Glutamatergic neuron (in vitro differentiated cells): Measurements from ENCODE around the gene DCAF4. TPM values are rescaled to one million over a fixed set of nuclear protein-coding genes. Genes with fewer than 3 reads are reported as not detected.

ENCODE experiments used
- DNase-seq: peaks from one replicate; pipeline ENCODE4 v3.0.0; 2022
- H3K27ac Mint-ChIP-seq: one replicate; pipeline ENCODE4 v1.8.0; 2020; ENCODE audit warnings: mild to moderate bottlenecking, mixed read lengths, inconsistent platforms; ENCODE audit not compliant: unreplicated experiment
- H3K27me3 Mint-ChIP-seq: one replicate; pipeline ENCODE4 v1.8.0; 2020; ENCODE audit warnings: mild to moderate bottlenecking, moderate library complexity, mixed read lengths, inconsistent platforms; ENCODE audit not compliant: unreplicated experiment
- H3K36me3 Mint-ChIP-seq: one replicate; pipeline ENCODE4 v1.8.0; 2020; ENCODE audit warnings: mild to moderate bottlenecking, mixed read lengths, inconsistent platforms; ENCODE audit not compliant: unreplicated experiment
- H3K4me1 Mint-ChIP-seq: one replicate; pipeline ENCODE4 v1.8.0; 2020; ENCODE audit warnings: mild to moderate bottlenecking, low read depth, mixed read lengths, inconsistent platforms; ENCODE audit not compliant: unreplicated experiment
- H3K4me3 Mint-ChIP-seq: one replicate; pipeline ENCODE4 v1.8.0; 2020; ENCODE audit warnings: mild to moderate bottlenecking, mixed read lengths, inconsistent platforms; ENCODE audit not compliant: unreplicated experiment
- H3K9me3 Mint-ChIP-seq: one replicate; pipeline ENCODE4 v1.8.0; 2020; ENCODE audit warnings: mild to moderate bottlenecking, moderate library complexity, mixed read lengths, inconsistent platforms; ENCODE audit not compliant: unreplicated experiment
- CTCF ChIP-seq: fragments of 200-600 bp; sonication (generic); IDR thresholded peaks from one replicate; pipeline ENCODE4 v1.5.0; 2021; ENCODE audit not compliant: partially characterized antibody, unreplicated experiment
- long read RNA-seq: library from polyadenylated mRNA; unstranded; transcript quantifications from one replicate; pipeline ENCODE4 v2.0.0, GENCODE V29; 2020; ENCODE audit not compliant: unreplicated experiment
- total RNA-seq: library from RNA; stranded (reverse); fragmentation: NEBNext Ultra II Directional; extraction: Animal tissue kit (Norgen Biotek cat#: 25700); gene quantifications from one replicate; pipeline ENCODE4 v1.2.1, GENCODE V29; 2021; ENCODE audit not compliant: unreplicated experiment

DCAF4 gene, protein sequence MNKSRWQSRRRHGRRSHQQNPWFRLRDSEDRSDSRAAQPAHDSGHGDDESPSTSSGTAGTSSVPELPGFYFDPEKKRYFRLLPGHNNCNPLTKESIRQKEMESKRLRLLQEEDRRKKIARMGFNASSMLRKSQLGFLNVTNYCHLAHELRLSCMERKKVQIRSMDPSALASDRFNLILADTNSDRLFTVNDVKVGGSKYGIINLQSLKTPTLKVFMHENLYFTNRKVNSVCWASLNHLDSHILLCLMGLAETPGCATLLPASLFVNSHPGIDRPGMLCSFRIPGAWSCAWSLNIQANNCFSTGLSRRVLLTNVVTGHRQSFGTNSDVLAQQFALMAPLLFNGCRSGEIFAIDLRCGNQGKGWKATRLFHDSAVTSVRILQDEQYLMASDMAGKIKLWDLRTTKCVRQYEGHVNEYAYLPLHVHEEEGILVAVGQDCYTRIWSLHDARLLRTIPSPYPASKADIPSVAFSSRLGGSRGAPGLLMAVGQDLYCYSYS
- 23.4 TPM for total RNA-seq
- long read RNA-seq, partial matches to known transcripts, result 0 of 4 reads
- long read RNA-seq, other reads (novel, unspliced or antisense), result 3 of 4 reads

GRCh38 chr14:72926292-72927028 lies at the start of gene DCAF4:
DCAF4 (plus strand) TSS chr14:72926464; CDS start chr14:72937979, 11,515 bp downstream.
- peak; percentile 93 for DNase-seq
- Mint-ChIP-seq H3K27me3 (no peaks in the 10 kb centered on the region), H3K27ac (peak within 1 kb of the TSS; percentile 64), H3K4me1 (no peaks in the 10 kb centered on the region), H3K9me3 (peaks cover 5% of the 10 kb centered on the region), H3K4me3 (peak within 1 kb of the TSS; percentile 91), H3K36me3 (no peaks in the 10 kb centered on the region)
- no peak for TF ChIP-seq CTCF

GRCh38 chr14:72876710-72877063 lies 49.6 kb upstream of the DCAF4 start:
- TF ChIP-seq CTCF, result no peak
- Mint-ChIP-seq H3K4me3 (peak overlapping the region; percentile 60), H3K4me1 (peaks cover 17% of the 10 kb centered on the region), H3K27me3 (peaks cover 9% of the 10 kb centered on the region), H3K27ac (peak overlapping the region; percentile 76), H3K36me3 (peaks cover 4% of the 10 kb centered on the region), H3K9me3 (peaks cover 1% of the 10 kb centered on the region)
- no peak for DNase-seq

DNA sequence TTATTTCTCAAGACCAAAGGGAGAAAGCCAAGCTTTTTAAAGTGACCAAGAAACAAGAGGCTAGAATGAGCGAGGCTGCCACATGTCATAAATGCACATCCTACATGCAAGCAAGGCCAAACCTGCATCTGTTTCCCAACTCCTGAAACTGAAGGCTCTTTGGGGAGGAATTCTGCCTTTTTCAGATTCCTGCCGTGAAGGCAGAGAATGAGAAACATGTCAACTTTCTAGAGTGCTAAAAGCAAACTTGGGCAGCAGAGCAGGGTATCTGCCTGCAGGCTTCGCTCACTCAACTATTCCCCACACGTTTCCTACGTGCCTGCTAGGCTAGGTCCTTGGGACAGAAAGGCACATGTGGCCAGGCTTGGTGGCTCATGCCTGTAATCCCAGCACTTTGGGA lies 47.5 kb upstream of the DCAF4 start:
- DNase-seq, result no peak
- peaks cover 9% of the 10 kb centered on the region for H3K27me3 Mint-ChIP-seq
- H3K4me3 Mint-ChIP-seq, result no peak overlapping the region
- no peak overlapping the region for H3K27ac Mint-ChIP-seq
- peaks cover 31% of the 10 kb centered on the region for H3K4me1 Mint-ChIP-seq
- no peak for TF ChIP-seq CTCF
- peaks cover 1% of the 10 kb centered on the region for H3K9me3 Mint-ChIP-seq
- H3K36me3 Mint-ChIP-seq, result peaks cover 4% of the 10 kb centered on the region

DNA sequence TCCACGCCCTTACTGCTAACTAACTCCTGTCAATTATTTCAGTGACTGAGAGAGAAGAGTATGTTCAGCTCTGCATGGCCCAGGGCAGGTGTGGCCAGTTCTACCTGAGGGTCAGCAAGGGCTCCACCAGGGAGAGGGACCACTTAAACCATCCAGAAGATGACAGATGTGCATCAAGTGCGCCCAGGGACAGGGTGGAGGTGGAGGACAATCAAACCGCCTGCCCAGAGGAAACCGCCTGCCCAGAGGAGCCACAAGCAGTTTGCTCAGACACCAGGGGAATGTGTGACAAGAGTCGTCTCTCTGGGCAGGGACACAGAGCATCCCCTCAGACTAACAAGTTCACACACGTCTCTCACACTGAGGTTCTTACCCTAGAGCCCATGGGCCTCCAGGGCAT lies 46.8 kb upstream of the DCAF4 start:
- no peak for DNase-seq
- no peak overlapping the region for H3K27ac Mint-ChIP-seq
- no peak overlapping the region for H3K4me3 Mint-ChIP-seq
- no peak for TF ChIP-seq CTCF
- peaks cover 31% of the 10 kb centered on the region for H3K4me1 Mint-ChIP-seq
- H3K36me3 Mint-ChIP-seq, result peaks cover 4% of the 10 kb centered on the region
- peaks cover 1% of the 10 kb centered on the region for H3K9me3 Mint-ChIP-seq
- H3K27me3 Mint-ChIP-seq, result peaks cover 8% of the 10 kb centered on the region
